HG03571 (cell line): ENCODE data around the gene PARD3B.

Source experiments
- ATAC-seq: cut with Tn5 transposase; IDR thresholded peaks from one replicate; pipeline ENCODE4 v1.9.1; 2021; ENCODE audit not compliant: unreplicated experiment

Gene PARD3B

DNA sequence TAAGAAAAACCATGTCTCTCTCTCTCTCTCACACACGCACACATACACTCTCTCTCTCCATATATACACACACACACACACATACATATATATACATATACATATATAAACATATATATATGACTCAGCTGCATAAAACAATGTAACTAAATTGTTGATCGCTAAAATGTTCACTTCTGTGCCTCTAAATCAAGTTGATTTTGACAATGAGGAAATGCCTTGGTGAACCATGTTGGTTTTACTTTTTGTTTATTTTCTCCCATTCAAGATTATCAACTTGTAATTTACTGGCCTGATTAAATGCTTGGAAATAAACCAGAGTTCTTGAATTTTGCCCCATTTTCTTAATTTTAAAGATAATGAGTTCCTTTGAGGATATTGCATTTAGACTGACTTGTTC lies 500.4 kb downstream of the PARD3B start:
- no peak for ATAC-seq

DNA sequence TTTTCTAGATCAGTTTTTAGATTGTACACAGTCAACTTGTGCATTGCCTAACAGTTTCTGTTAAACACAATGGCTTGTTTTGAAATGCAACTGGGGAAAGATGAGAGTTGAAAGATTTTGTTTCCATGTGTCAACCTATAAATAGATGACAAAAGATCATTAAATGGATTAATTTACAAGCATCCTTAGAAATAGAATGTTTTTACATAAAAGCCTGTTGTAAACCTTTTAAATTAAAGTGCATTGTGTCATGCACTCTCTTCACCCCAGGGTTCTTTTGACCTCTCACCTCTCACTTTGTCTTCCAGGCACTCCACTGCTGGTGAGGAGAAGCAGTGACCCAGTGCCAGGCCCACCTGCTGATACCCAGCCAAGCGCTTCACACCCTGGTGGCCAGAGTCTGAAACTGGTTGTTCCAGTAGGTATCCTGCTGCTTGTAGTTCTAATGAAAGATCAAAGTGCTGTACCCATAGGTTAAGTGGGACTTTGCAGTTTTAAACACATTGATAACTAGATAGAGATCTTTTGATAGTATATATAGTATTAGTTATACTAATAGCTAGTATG lies 502.1 kb downstream of the PARD3B start:
- ATAC-seq, result no peak

DNA sequence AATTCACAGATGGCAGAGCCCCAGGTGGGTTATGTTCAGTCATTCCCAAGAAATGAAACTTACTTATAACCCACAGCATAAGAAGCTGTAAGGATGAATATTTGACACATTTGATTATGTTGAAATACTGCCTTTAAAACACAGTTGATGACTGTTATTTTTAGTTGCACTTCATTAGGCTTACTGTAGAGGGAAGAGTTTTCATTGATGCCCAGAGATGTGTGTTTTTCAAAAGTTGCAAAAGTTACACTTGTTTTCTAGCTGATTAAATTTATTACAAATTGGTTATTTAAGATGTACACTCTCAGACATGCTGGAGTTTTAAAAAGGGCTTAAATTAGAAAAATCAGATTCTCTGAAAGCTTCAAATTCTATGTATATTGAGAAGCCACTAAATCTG lies 506.1 kb downstream of the PARD3B start:
- no peak for ATAC-seq

DNA sequence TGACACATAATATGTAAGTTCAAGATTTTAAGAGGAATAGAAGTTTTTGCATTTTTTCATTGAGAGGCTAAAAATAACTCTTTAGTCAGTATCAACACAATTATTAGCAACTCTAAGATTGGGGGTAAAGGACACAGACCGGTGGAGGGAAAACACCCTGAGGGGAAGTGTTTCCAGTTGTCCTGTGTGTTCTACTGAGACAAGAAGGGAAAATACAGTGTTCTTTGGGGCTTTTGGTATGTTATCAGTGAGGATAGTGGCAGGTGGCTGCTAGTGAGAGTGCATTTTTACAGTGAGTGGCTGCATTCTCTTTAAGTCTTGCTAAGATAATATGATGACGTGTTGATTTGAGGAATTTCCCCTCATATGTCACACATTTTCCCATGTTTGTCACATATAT lies 507.5 kb downstream of the PARD3B start:
- no peak for ATAC-seq

DNA sequence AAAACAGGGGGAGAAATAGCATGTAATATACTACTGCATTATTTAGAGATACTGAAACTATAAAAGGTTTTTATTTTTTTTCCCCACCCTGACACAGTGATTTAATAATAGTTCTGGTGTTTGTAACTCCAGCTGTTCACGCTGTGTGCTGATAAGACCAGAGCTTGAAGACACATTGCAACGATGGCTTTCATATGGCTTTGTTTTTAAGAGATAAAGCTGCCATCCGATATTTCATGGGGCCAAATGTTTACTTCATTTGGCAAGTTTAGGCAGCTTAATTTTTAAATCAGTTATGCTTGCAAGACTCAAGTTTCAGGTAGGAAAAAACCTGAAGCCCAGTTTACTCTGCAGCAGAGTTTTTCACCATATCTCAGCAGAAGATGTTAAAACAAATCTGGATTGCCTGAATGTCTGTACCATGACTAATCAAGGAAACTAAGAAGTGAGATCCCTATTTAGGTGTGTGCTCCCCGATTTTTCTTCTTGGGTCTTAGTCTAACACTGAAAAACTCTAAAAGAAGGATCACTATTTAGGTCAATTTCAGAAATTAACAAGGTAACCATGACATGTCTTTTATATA lies 508.6 kb downstream of the PARD3B start:
- ATAC-seq, result no peak

DNA sequence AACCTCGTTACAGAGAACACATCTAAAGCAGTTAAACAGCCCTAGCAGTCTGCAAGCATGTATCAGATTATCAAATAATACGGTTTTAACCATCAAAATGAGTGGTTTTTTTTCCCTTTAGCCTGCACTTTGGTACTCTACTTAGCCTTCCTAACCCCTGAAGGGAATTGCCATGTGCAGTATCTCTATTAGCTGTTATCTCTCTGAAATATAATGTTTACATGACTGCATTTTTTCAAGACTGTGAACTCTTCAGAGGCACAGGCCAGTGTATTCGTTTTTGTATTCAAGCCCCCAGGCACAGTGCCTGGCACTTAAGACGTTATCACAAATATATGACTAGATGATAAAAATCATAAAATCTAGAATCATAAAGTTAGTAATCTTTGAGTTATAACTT lies 509.5 kb downstream of the PARD3B start:
- no peak for ATAC-seq

DNA sequence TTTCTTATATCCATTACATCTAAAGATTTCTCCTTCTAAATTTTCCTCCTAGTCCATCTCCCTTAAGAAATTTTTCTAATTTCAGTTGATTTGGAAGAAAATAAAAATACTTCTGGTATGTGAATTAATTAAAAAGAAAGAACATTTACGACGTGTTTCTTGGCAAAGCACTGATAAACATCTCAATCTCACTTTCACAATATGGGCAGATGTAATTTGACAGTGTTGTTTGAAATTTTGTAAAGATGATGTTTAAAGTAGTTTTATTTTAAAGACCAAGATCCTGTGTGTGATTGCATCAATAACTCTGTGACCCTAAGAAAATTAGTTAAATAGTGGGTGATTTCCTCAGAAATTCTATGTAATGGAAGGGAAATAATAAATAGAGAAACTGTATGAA lies 510.0 kb downstream of the PARD3B start:
- no peak for ATAC-seq

DNA sequence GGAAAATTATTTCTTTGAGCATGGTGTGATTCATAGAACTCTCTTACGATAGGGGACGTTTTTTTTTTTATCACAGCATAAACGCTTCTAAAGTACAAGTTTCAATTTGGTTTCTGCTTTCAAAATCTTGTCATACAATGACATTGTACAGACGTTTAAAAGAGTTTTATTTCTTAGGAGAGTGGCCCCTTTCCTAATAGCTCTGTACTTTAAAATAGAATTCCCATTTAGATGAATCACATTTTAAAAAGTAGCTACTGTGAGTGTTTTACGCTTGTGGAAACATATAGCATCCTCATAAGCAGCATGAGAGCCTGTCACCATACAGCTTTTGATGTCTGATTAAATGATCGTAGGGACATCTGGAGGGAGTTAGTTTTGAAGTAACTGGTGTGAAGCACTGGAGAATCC lies 510.9 kb downstream of the PARD3B start:
- no peak for ATAC-seq

DNA sequence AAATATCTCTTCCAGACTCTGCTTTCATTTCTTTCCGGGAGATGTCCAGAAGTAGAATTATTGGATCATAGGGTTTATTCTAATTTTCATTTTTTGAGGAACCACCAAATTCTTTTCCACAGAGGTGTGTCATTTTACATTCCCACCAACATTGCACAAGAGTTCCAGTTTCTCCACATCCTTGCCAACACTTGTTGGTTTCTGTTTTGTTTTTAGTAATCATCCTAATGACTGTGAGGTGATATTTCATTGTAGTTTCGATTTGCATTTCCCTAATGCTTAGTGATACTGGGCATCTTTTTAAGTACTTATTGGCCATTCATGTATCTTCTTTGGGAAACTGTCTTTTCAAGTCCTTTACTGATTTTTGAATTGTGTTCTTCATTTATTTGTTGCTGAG lies 513.1 kb downstream of the PARD3B start:
- ATAC-seq, result no peak

DNA sequence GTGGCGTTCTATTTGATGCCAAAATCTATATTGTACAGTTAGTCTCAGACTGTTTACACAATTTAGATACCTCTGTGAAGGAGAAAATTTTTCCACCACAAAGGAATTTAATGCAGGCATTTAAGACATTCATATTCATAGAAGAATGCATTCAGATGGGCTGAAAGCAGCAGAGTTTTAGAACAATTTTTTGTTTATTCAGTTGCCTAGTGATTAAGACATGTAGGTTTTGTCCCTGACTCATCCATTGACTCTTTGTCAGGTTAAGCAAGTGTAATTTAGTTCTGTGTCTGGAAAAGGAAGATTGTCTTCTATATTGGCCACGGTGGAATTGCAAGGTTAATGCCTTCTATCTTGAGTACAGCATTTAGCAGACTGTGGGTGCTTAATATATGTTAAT lies 515.0 kb downstream of the PARD3B start:
- no peak for ATAC-seq

DNA sequence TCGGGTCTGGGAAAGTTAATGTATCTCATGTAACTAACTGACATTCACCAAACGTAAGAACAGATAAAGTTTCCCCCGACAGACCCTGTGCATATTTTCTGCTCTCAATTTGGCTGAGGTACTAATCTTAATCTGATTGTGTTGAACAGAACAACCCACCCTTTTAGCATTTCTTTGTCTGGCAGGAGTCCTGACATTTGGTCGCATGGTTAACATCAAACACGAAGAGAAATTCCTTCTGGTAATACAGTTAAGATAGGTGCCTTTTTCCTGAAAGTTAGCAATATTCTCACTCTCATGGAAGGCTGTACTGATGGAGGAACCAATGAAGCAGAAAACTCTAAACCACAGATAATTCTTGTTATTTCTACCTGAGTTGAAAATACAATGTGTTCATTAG lies 520.8 kb downstream of the PARD3B start:
- no peak for ATAC-seq

DNA sequence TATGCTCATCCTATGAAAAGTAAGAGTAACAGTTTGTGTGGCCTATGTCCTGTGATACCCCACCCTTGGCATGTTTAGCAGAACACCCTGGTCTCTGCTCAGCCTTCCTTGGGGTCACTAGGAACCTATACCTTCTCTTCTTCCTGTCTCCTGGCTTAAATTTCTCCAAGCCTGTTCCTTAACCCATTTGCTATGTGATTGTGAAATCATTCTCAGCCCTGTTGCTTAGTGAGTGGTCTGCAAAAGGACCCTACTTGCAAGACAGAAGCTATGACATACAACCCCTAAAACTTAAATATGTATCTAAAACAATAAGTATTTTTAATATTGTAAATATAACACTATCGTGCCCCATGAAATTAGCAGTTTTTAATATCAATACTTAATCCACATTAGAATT lies 524.7 kb downstream of the PARD3B start:
- ATAC-seq, result no peak

DNA sequence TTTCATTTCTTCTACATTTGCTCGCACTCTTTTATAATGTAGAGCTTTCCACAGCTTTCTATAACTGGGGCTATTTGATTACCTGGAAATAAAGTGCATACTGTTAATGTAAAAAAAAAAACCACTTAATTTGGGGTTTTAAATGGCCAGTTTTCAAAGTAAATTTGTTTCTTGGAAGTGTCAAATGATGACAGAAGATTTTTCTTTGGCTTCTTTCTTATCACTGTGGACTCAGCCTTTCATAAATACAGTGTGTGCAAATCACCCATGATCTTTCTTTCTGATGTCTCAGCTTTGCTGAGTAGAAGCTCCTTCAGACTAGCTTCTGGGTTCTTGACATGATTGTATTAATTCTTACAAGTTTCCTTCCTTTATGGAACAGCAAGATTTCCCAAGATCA lies 525.6 kb downstream of the PARD3B start:
- no peak for ATAC-seq

DNA sequence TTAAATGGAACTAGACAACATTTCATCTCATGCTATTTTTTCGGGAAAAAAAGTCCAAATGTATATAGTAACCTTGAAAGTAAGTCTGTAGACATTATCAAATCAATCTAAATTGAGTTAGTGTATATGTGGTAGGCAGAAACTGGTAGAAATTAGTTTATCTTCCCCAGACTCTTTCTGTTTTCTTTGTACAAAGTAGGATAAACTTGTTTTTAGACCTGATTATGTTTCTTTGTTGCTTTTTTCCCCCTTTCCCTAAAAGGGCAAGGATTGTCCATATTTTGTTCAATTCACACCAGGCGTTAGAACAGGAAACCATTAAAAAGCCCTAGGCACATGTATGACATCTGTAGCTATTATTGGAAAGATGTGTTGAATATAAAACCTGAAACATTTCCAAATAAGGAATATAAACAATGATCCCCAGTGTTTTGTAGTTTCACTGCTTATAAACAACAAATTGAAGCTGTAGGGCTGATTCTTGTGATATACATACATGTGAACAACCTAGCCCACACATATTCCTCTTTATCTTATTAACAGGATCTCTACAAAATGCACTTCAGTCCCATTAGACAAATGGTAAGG lies 528.3 kb downstream of the PARD3B start:
- no peak for ATAC-seq

DNA sequence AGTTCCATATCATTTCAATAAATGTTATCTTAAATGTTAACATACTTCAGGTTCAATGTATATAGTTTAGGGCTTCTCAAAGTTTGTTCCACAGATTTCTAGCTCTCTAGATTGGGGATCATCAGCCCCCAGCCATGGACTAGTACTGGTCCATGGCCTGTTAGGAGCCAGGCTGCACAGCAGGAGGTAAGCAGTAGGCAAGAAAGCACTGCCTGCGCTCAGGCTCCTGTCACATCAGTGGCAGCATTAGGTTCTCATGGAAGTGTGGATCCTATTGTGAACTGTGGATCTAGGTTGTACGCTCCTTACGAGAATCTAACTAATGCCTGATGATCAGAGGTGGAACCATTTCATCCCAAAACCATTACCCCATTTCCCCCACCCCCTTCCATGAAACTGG lies 531.1 kb downstream of the PARD3B start:
- ATAC-seq, result no peak

DNA sequence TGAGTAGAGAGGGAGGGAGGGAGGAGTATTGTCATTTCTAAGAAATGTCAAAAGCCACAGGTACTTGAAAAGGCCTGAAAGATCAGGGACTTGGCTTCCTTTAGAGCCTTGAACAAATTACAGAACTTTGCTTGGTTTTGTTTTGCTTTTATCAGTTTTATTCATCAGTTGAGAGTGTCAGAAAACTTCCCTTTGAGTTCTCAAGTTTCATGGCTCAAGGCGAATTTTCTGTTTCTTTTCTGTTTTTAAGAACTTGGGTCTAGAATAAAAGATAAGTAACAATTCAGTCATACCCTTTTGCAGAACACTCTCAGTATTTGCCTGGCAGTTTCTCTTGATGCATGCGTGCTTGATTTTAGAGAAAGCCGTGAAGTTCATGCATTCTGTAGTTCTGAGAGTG lies 531.9 kb downstream of the PARD3B start:
- ATAC-seq, result no peak

DNA sequence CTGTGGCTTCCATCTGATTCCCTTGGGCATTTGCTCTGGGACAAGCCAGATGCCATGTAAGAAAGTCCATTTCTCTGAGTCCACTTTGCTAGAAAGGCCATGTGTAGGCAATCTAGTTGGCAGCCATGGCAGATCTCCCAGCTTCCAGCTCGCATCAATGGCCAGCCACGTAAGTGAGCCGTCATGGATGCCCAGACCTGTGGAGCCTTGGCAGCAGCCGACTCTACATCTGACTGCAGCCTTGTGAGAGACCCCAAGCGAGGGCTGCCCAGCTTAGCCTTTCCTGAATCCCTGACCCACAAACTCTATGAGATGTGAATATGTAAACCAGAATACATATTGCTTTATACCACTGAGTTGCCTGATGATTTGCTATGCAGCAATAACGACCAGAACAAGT lies 533.5 kb downstream of the PARD3B start:
- no peak for ATAC-seq

DNA sequence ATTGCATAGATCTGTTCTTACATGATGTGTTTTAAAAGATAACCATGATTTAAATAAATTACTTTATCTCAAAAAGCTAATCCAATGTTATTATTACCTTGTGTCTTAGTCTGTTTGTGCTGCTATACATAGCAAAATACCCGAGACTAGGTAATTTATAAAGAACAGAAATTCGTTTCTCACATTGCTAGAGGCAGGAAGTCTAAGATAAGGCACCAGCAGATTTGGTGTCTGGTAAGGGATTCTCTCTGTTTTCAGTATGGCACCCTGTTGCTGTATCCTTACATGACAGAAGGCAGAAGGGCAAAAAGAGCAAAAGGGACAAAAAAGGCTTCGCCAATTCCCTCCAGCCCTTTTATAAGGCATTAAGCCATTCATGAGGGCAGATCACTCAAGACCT lies 533.9 kb downstream of the PARD3B start:
- no peak for ATAC-seq

DNA sequence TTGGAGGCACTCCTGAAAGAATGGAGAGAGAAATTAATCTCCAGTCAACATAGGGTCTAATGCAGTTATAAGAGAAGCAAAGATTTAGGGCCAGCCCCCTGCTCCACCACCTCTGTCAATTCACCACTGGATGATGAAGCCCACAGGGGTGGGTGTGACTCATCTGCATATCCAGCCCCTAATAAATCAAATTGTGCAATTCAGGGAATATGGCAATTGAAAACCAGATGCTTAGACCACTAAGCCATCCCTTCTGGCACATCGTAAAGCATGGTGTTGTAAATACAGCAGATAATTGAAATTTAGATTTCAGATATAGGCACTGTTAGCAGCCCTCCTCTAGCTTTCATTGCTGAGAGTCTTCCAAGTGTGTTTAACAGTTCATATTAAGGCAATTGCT lies 541.4 kb downstream of the PARD3B start:
- ATAC-seq, result no peak

DNA sequence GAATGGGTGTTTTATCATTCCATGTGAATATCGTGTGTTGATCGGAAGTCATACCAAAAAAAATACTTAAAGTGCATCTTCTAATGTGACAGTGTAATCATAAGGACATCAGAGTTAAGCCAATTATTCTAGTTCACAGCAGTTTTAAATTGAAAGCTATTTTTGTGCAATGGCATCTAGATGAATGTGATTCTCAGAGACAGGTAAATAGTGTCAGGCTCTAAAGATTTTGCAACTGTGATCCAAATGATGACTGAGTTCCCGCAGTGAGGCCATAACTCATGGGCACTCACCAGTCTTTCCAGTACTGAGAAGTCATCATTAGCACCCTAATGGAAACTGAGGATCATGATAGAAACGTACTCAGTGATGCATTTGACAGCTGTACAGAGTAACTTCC lies 542.6 kb downstream of the PARD3B start:
- ATAC-seq, result no peak

DNA sequence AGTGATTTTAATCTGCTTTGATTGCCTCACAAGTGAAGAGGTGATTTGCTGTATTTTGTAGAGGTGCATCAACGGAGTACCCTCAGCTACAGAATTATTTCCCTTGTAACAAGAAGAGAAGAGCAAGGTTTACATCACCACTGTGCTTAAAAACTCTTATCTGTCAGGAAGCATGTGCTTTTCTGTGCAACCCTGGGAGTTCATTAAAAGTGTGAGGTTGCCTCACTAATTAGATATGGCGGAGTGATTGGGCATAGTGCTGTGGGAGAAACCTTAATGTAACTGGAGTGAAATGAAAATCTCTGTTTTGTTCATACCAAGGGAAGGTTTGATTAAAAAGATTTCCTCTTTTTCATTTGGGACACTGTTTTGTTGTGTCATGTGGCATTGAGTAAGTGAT lies 544.7 kb downstream of the PARD3B start:
- ATAC-seq, result no peak

DNA sequence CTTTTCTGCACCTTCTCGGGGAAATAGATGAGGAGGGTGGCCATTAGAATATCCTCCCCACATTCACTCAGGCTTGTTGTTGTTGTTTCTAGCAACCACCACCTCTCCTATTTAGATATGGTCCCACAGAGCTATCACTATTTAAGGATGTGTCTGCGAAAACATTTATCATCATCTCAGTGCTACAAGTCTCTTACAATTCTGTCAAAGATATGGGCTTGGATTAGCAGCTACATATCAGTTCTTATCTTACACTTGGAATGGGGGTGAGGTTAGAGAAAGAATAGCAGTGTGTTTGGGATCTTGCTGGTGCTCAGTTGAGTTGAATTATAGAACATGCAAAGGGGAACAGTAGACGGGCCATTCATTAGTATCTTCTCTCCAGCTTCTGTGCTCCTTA lies 546.1 kb downstream of the PARD3B start:
- ATAC-seq, result no peak

DNA sequence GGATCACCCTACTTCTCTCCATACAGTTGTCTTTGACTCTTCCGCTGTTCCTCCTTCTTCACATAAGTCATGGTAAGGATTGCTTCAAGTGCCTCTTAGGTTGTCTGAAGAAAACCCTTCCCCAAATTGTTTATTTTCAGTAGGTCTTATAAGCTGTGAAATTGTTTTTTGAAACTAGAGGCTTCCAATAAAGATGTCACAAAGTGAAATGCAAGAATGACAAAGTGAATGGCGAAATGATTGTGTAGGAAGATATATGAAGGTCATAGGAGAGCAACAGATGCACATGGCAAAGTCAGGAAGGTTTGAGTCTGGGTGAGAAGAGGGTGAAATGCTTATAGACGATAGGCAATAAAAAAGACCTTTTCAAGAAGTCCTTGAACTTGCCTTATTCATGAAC lies 548.8 kb downstream of the PARD3B start:
- no peak for ATAC-seq
